HG03442 (cell line): ENCODE measurements around the gene CYB5A.
"Not testable (repeated sequence)": the region's sequence is repeated elsewhere in the genome, so short reads cannot be mapped to it uniquely, and the experiment has no call there.

Experiments used
- ATAC-seq: cut with Tn5 transposase; IDR thresholded peaks from one replicate; pipeline ENCODE4 v1.9.1; 2021; ENCODE audit warnings: mild to moderate bottlenecking, moderate library complexity; ENCODE audit not compliant: unreplicated experiment

CYB5A gene

GRCh38 chr18:74291771-74292540, at the start of gene CYB5A:
CYB5A (minus strand) TSS chr18:74291963; CDS start chr18:74291875, 88 bp downstream.
- ATAC-seq = peak; percentile 99

GRCh38 chr18:74337912-74338309, 46.1 kb upstream of the CYB5A start:
- ATAC-seq = no peak

- no peak for ATAC-seq
These were observed 45.6 kb upstream of the CYB5A start for GRCh38 chr18:74337155-74337911.

- ATAC-seq = no peak
These were observed 44.9 kb upstream of the CYB5A start for GRCh38 chr18:74336656-74337055.

- no peak for ATAC-seq
These were observed 42.6 kb upstream of the CYB5A start for GRCh38 chr18:74334242-74334893.

GRCh38 chr18:74333091-74333490, 41.3 kb upstream of the CYB5A start:
- no peak for ATAC-seq

GRCh38 chr18:74331404-74331803, 39.6 kb upstream of the CYB5A start:
- peak; percentile 47 for ATAC-seq

- no peak for ATAC-seq
These were observed 38.0 kb upstream of the CYB5A start for GRCh38 chr18:74329688-74330205.

GRCh38 chr18:74328206-74328605, 36.4 kb upstream of the CYB5A start:
- no peak for ATAC-seq

- not testable (repeated sequence) for ATAC-seq
These were observed 35.0 kb upstream of the CYB5A start for GRCh38 chr18:74326791-74327190.

- no peak for ATAC-seq
These were observed 34.5 kb upstream of the CYB5A start for GRCh38 chr18:74326231-74326630.

- ATAC-seq = no peak
These were observed 24.8 kb upstream of the CYB5A start for GRCh38 chr18:74316257-74317170.

- ATAC-seq = no peak
These were observed 23.9 kb upstream of the CYB5A start, which contains the start of gene C18orf63 for GRCh38 chr18:74315464-74316256. C18orf63 (plus strand) TSS chr18:74315839; CDS start chr18:74317866, 2,027 bp downstream.

- ATAC-seq = no peak
These were observed 23.1 kb upstream of the CYB5A start for GRCh38 chr18:74314759-74315463.

- ATAC-seq = no peak
These were observed 19.2 kb upstream of the CYB5A start for GRCh38 chr18:74311000-74311399.

- peak; percentile 98 for ATAC-seq
These were observed 18.6 kb upstream of the CYB5A start for GRCh38 chr18:74310411-74310810.

GRCh38 chr18:74303936-74304335, 12.2 kb upstream of the CYB5A start:
- no peak for ATAC-seq

GRCh38 chr18:74303306-74303705, 11.5 kb upstream of the CYB5A start:
- no peak for ATAC-seq

- no peak for ATAC-seq
These were observed 8.0 kb upstream of the CYB5A start for GRCh38 chr18:74299746-74300145.
